Mesenchymal stem cell (in vitro differentiated cells and primary cell): ENCODE data around the gene PLET1.

Experiments
- DNase-seq: peaks from one replicate; pipeline ENCODE4 v3.0.0-alpha.2; 2013
- H2AFZ ChIP-seq: one replicate; pipeline ENCODE4 v1.6.1; 2013; ENCODE audit warnings: low read depth, mild to moderate bottlenecking, control low read depth, inconsistent platforms, low read length, moderate library complexity
- H2AK5ac ChIP-seq: 2 replicates; pipeline ENCODE4 v1.6.1; 2013; ENCODE audit warnings: low read length, moderate library complexity, mild to moderate bottlenecking, inconsistent platforms; ENCODE audit not compliant: severe bottlenecking
- H2BK120ac ChIP-seq: one replicate; pipeline ENCODE4 v1.6.1; 2013; ENCODE audit warnings: low read depth, mild to moderate bottlenecking, inconsistent platforms, low read length, moderate library complexity
- H2BK12ac ChIP-seq, 2 experiments: one replicate each; pipeline ENCODE4 v1.6.1; 2013; ENCODE audit warnings: inconsistent platforms in 2 of 2, low read length in 2 of 2, mild to moderate bottlenecking in 2 of 2, moderate library complexity in 2 of 2, control low read depth in 1 of 2
- H2BK15ac ChIP-seq: one replicate; pipeline ENCODE4 v1.6.1; 2013; ENCODE audit warnings: mild to moderate bottlenecking, low read depth, inconsistent platforms; ENCODE audit not compliant: poor library complexity, severe bottlenecking
- H2BK5ac ChIP-seq: 2 replicates; pipeline ENCODE4 v1.6.1; 2013; ENCODE audit warnings: low read depth, mild to moderate bottlenecking, low read length, control low read depth, inconsistent platforms; ENCODE audit not compliant: poor library complexity, severe bottlenecking
- H3K14ac ChIP-seq, 2 experiments: one replicate each; pipeline ENCODE4 v1.6.1; 2013; ENCODE audit warnings: inconsistent platforms in 2 of 2, low read length in 2 of 2, control low read depth in 1 of 2, mild to moderate bottlenecking in 1 of 2, moderate library complexity in 1 of 2
- H3K18ac ChIP-seq, 2 experiments: one replicate each; pipeline ENCODE4 v1.6.1; 2013; ENCODE audit warnings: inconsistent platforms in 2 of 2, low read length in 2 of 2, control low read depth in 1 of 2, low read depth in 1 of 2, mild to moderate bottlenecking in 1 of 2
- H3K23ac ChIP-seq, 2 experiments: one replicate each; pipeline ENCODE4 v1.6.1; 2013; ENCODE audit warnings: inconsistent platforms in 2 of 2, low read length in 2 of 2, mild to moderate bottlenecking in 2 of 2, moderate library complexity in 2 of 2, control low read depth in 1 of 2
- H3K27ac ChIP-seq: 2 replicates; pipeline ENCODE4 v1.5.1; 2013; ENCODE audit warnings: mild to moderate bottlenecking, moderate library complexity, low read length, control low read depth, inconsistent platforms; ENCODE audit not compliant: poor library complexity, severe bottlenecking
- H3K27me3 ChIP-seq, 2 experiments: 2 replicates each; pipeline versions ENCODE4 v1.6.1 to v1.7.0; 2013; ENCODE audit warnings: low read length in 2 of 2, mild to moderate bottlenecking in 2 of 2, moderate library complexity in 2 of 2, control low read depth in 1 of 2, inconsistent platforms in 1 of 2; ENCODE audit not compliant: control insufficient read depth in 1 of 2, insufficient read depth in 1 of 2
- H3K36me3 ChIP-seq, 2 experiments: 2 replicates each; pipeline versions ENCODE4 v1.6.1 to v1.7.0; 2013; ENCODE audit warnings: low read length in 2 of 2, control low read depth in 1 of 2, inconsistent platforms in 1 of 2, low read depth in 1 of 2, mild to moderate bottlenecking in 1 of 2; ENCODE audit not compliant: insufficient read depth in 2 of 2, control insufficient read depth in 1 of 2
- H3K4ac ChIP-seq, 2 experiments: one replicate each; pipeline ENCODE4 v1.6.1; 2013; ENCODE audit warnings: inconsistent platforms in 2 of 2, low read length in 2 of 2, mild to moderate bottlenecking in 2 of 2, moderate library complexity in 2 of 2, control low read depth in 1 of 2, low read depth in 1 of 2
- H3K4me1 ChIP-seq: 2 replicates; pipeline ENCODE4 v1.6.1; 2013; ENCODE audit warnings: low read depth, low read length, control low read depth; ENCODE audit not compliant: control insufficient read depth, insufficient read depth
- H3K4me2 ChIP-seq: 2 replicates; pipeline ENCODE4 v1.6.1; 2013; ENCODE audit warnings: low read length, mild to moderate bottlenecking, inconsistent platforms; ENCODE audit not compliant: poor library complexity, severe bottlenecking
- H3K4me3 ChIP-seq, 2 experiments: 2 replicates each; pipeline versions ENCODE4 v1.5.1 to v1.7.0; 2013; ENCODE audit warnings: low read length in 2 of 2, mild to moderate bottlenecking in 2 of 2, control low read depth in 1 of 2, low read depth in 1 of 2; ENCODE audit not compliant: insufficient read depth in 1 of 2
- H3K79me1 ChIP-seq: replicated peaks from 2 replicates; pipeline ENCODE4 v1.6.1; 2013; ENCODE audit warnings: mild to moderate bottlenecking, control low read depth, low read length, inconsistent platforms; ENCODE audit not compliant: poor library complexity, severe bottlenecking
- H3K9ac ChIP-seq: 2 replicates; pipeline ENCODE4 v1.7.0; 2013; ENCODE audit warnings: mild to moderate bottlenecking, low read length, moderate library complexity
- H3K9me3 ChIP-seq: 2 replicates; pipeline ENCODE4 v1.7.0; 2013; ENCODE audit warnings: mild to moderate bottlenecking, low read length; ENCODE audit not compliant: control insufficient read depth
- H4K8ac ChIP-seq: one replicate; pipeline ENCODE4 v1.6.1; 2013; ENCODE audit warnings: inconsistent platforms, mild to moderate bottlenecking, low read length, moderate library complexity
- H4K91ac ChIP-seq: one replicate; pipeline ENCODE4 v1.6.1; 2013; ENCODE audit warnings: mild to moderate bottlenecking, low read length, inconsistent platforms
- WGBS: methylation state at CpG from one replicate; pipeline ENCODE4 v1.1.7; 2013; ENCODE audit warnings: mixed read lengths; 5-methylcytosine and 5-hydroxymethylcytosine counted together

Gene PLET1

DNA sequence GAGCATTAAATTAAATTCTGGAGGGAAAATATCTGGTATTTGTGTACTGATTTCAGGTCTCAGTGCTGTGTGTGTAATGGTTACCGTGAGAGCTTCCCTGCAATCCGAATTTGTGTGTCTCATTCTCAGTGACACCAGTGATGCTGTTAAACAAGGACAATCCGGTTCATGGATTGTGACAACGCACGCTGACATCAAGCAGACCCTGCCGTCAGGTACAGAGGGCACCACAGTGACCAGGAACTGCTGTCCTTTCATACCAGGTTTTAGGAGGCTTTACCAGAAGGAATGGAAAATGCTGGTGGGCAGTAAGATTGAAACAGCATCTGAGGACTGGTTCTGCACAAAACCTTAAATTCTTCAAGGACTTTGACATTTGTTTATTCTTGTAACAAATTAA, 30.5 kb upstream of the PLET1 start:
- Histone ChIP-seq H3K4me1 (peaks cover 6% of the 10 kb centered on the region), H3K9me3 (no peaks in the 10 kb centered on the region), H4K8ac (peak overlapping the region; percentile 74), H3K14ac (no peak overlapping the region), H3K23ac (no peak overlapping the region), H3K79me1 (no peaks in the 10 kb centered on the region), H3K4ac (peak overlapping the region; percentile 13 to 66), H3K27ac (no peak overlapping the region), H4K91ac (peak overlapping the region; percentile 64), H2BK120ac (no peak overlapping the region), H3K27me3 (peaks cover 0 to 4% of the 10 kb centered on the region in 2 experiments), H2BK12ac (peak overlapping the region; percentile 38 to 51), H2AFZ (no peak overlapping the region), H3K9ac (no peak overlapping the region), H3K36me3 (no peaks in the 10 kb centered on the region), H2BK15ac (peak overlapping the region; percentile 60), H2BK5ac (no peak overlapping the region), H3K4me2 (no peak overlapping the region), H3K18ac (peak overlapping the region; percentile 13 to 46), H2AK5ac (no peak overlapping the region), H3K4me3 (peak overlapping the region in 1 of 2 experiments; percentile 88)
- no peak for DNase-seq
- WGBS, result 94% methylated on average over 6 of the region's 6 CpGs

DNA sequence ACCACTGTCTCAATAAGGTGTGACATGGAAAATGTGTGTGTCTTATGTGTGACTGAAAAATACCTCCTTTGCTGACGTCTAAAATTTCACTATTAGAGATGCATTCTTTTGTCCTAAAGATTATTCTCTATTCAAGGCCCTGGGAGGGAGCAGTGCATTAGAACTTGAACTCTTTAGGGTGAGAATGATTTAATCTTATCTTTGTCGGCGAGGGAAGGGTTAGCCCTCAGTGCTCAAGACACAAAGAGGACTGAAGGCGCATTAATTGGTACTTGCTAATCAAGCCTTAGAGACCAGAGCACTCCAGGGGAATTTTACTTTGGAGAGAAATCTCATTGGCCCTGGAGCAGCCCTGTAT, 29.8 kb upstream of the PLET1 start:
- no peaks in the 10 kb centered on the region for H3K36me3 ChIP-seq
- H4K8ac ChIP-seq, result peak overlapping the region; percentile 89

DNA sequence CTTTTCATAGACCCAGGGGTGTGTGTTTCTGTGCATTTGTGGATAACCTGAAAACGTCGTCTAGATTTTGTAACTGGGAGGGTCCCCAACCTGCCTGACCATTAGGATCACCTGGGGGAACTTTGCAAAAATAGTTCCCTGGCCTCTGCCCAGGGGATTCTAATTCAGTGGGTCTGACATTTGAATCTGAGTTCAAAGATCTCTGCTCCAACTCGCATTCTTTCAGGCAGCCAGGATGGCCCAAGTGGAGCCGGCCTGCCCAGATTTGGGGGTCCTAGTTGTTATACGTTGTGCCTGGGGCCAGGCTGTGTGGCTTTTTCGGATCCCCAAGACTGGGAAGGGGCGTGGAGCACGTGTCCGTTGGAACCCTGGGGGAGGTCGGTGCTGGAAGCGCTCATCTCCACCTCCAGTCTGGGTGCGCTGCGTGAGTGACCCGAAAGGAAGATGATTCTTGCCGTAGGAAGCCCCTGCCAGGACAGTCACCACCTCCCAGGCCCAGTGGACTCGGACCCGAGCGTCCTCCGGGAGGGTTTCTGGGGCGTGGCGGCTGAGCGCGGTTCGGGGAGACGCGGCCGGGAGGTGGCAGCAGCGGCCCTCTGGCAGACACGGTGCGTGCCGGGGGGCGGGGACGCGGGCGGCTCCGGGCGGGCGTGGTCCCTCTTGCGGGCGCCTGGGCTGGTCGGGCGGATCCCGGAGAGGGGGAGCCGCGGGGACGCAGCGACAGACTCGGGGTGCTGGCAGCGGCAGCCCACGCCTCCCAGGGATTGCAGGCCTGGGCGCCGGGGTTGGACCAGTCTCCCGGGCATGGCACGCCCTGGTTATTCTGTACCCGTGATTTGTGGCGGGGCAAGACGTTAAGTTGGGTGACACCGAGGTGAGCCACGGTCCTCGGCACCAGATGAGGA, 29.2 kb upstream of the PLET1 start:
- H3K14ac ChIP-seq, result peak overlapping the region in 1 of 2 experiments; percentile 97
- peak overlapping the region in 1 of 2 experiments; percentile 78 for H3K4ac ChIP-seq
- peak; percentile 65 for DNase-seq
- H4K8ac ChIP-seq, result peak overlapping the region; percentile 89
- H4K91ac ChIP-seq, result peak overlapping the region; percentile 73
- no peaks in the 10 kb centered on the region for H3K9me3 ChIP-seq
- H2BK15ac ChIP-seq, result peak overlapping the region; percentile 91
- H3K18ac ChIP-seq, result peak overlapping the region; percentile 25 to 91
- H3K4me2 ChIP-seq, result peak overlapping the region; percentile 93
- H3K4me1 ChIP-seq, result peaks cover 6% of the 10 kb centered on the region
- no peak overlapping the region for H2BK5ac ChIP-seq
- peak overlapping the region in 1 of 2 experiments; percentile 2 for H3K23ac ChIP-seq
- H2BK120ac ChIP-seq, result peak overlapping the region; percentile 21
- peak overlapping the region in 1 of 2 experiments; percentile 87 for H2BK12ac ChIP-seq
- H2AFZ ChIP-seq, result peak overlapping the region; percentile 93
- peak overlapping the region; percentile 69 to 88 for H3K4me3 ChIP-seq
- peak overlapping the region; percentile 88 for H3K9ac ChIP-seq
- no peaks in the 10 kb centered on the region for H3K36me3 ChIP-seq
- no peaks in the 10 kb centered on the region for H3K79me1 ChIP-seq
- 5% methylated on average over 58 of the region's 60 CpGs for WGBS
- no peak overlapping the region for H3K27ac ChIP-seq
- H3K27me3 ChIP-seq, result peaks cover 0 to 14% of the 10 kb centered on the region in 2 experiments
- H2AK5ac ChIP-seq, result no peak overlapping the region

More for the DNA sequence above, 29.8 kb upstream of the PLET1 start:
- H2AFZ ChIP-seq, result peak overlapping the region; percentile 43
- WGBS, result 15% methylated on average over 3 of the region's 4 CpGs
- H3K4ac ChIP-seq, result peak overlapping the region in 1 of 2 experiments; percentile 76
- no peak overlapping the region for H2AK5ac ChIP-seq
- no peaks in the 10 kb centered on the region for H3K9me3 ChIP-seq
- no peak overlapping the region for H3K27ac ChIP-seq
- H3K4me3 ChIP-seq, result peak overlapping the region; percentile 69 to 88
- peak overlapping the region in 1 of 2 experiments; percentile 87 for H2BK12ac ChIP-seq
- peak overlapping the region; percentile 93 for H3K4me2 ChIP-seq
- peak overlapping the region; percentile 23 to 81 for H3K18ac ChIP-seq
- no peak overlapping the region for H3K23ac ChIP-seq
- H4K91ac ChIP-seq, result peak overlapping the region; percentile 73
- H3K9ac ChIP-seq, result peak overlapping the region; percentile 88
- no peaks in the 10 kb centered on the region for H3K79me1 ChIP-seq
- H2BK5ac ChIP-seq, result no peak overlapping the region
- DNase-seq, result peak; percentile 16
- H3K14ac ChIP-seq, result peak overlapping the region in 1 of 2 experiments; percentile 73
- H2BK120ac ChIP-seq, result peak overlapping the region; percentile 21
- peaks cover 0 to 11% of the 10 kb centered on the region in 2 experiments for H3K27me3 ChIP-seq
- H3K4me1 ChIP-seq, result peaks cover 6% of the 10 kb centered on the region
- H2BK15ac ChIP-seq, result no peak overlapping the region

DNA sequence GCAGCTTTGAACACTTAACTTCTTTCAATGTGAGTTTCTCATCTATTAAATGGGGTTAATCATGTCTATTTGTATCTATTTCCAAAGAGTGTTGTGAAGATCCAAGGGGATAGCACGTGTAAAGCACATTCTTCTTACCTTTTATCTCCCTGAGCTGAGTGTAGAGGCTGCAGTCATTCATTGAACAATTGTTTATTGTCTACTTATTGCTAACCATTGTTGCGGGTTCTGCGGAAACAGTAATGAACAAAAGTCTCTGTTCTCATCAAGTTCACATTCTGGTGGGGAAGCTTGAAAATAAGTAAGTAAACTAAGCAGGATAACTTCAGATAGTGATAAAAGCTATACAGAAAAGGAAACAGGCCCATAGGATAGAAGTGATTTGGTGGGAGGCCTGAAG, 27.4 kb upstream of the PLET1 start:
- no peak overlapping the region for H4K8ac ChIP-seq
- no peak overlapping the region for H2BK15ac ChIP-seq
- no peaks in the 10 kb centered on the region for H3K79me1 ChIP-seq
- H2AK5ac ChIP-seq, result no peak overlapping the region
- no peak overlapping the region for H4K91ac ChIP-seq
- WGBS, result 98% methylated on average over 3 of the region's 3 CpGs
- no peak overlapping the region for H3K18ac ChIP-seq
- H3K36me3 ChIP-seq, result no peaks in the 10 kb centered on the region
- no peak overlapping the region for H3K9ac ChIP-seq
- no peak overlapping the region for H2BK120ac ChIP-seq
- H3K4me2 ChIP-seq, result no peak overlapping the region
- H3K4me3 ChIP-seq, result no peak overlapping the region
- peaks cover 0 to 22% of the 10 kb centered on the region in 2 experiments for H3K27me3 ChIP-seq
- H2BK12ac ChIP-seq, result no peak overlapping the region
- no peak overlapping the region for H3K27ac ChIP-seq
- no peak overlapping the region for H3K4ac ChIP-seq
- H2AFZ ChIP-seq, result no peak overlapping the region
- no peak for DNase-seq
- H3K4me1 ChIP-seq, result peaks cover 3% of the 10 kb centered on the region
- H3K9me3 ChIP-seq, result no peaks in the 10 kb centered on the region
- H3K14ac ChIP-seq, result no peak overlapping the region
- H3K23ac ChIP-seq, result no peak overlapping the region
- no peak overlapping the region for H2BK5ac ChIP-seq
